Astrocyte (in vitro differentiated cells and primary cell): ENCODE results near the gene XCL1. TPM values are rescaled to one million over a fixed set of nuclear protein-coding genes. Genes with fewer than 3 reads are reported as not detected.

Source experiments
- DNase-seq: peaks from one replicate; pipeline ENCODE4 v3.0.0-alpha.2; 2010; ENCODE audit warnings: low read depth
- FAIRE-seq: peaks from 2 replicates; lab custom pipeline; 2011; peaks lifted over from hg19 to GRCh38; lab: Jason Lieb, UNC
- H2AFZ ChIP-seq: 2 replicates; pipeline ENCODE4 v1.6.0; 2012; ENCODE audit warnings: low read depth, low read length, inconsistent platforms
- H3K27ac ChIP-seq: 2 replicates; pipeline ENCODE4 v1.5.1; 2011; ENCODE audit warnings: low read depth, low read length, inconsistent platforms
- H3K27me3 ChIP-seq: 2 replicates; pipeline ENCODE4 v1.6.0; 2011; ENCODE audit warnings: low read length, inconsistent platforms; ENCODE audit not compliant: insufficient read depth
- H3K36me3 ChIP-seq: 2 replicates; pipeline ENCODE4 v1.5.1; 2011; ENCODE audit warnings: low read length, inconsistent platforms; ENCODE audit not compliant: insufficient read depth
- H3K4me1 ChIP-seq: 2 replicates; pipeline ENCODE4 v1.5.1; 2011; ENCODE audit warnings: low read length, inconsistent platforms; ENCODE audit not compliant: insufficient read depth
- H3K4me2 ChIP-seq: 2 replicates; pipeline ENCODE4 v1.6.0; 2012; ENCODE audit warnings: low read length, inconsistent platforms
- H3K4me3 ChIP-seq: 2 replicates; pipeline ENCODE4 v1.5.1; 2011; ENCODE audit warnings: low read depth, mild to moderate bottlenecking, low read length, inconsistent platforms; ENCODE audit not compliant: insufficient read depth
- H3K79me2 ChIP-seq: 2 replicates; pipeline ENCODE4 v1.6.0; 2012; ENCODE audit warnings: mild to moderate bottlenecking, low read length, inconsistent platforms; ENCODE audit not compliant: insufficient read depth
- H3K9ac ChIP-seq: 2 replicates; pipeline ENCODE4 v1.6.0; 2012; ENCODE audit warnings: mild to moderate bottlenecking, low read length, inconsistent platforms
- H3K9me3 ChIP-seq: 2 replicates; pipeline ENCODE4 v1.5.1; 2012; ENCODE audit warnings: low read depth, mild to moderate bottlenecking, low read length, inconsistent platforms; ENCODE audit not compliant: insufficient read depth
- H4K20me1 ChIP-seq: 2 replicates; pipeline ENCODE4 v1.6.0; 2012; ENCODE audit warnings: low read length, inconsistent platforms; ENCODE audit not compliant: insufficient read depth
- H3K27ac Mint-ChIP-seq: one replicate; pipeline ENCODE4 v1.8.0; 2021; ENCODE audit warnings: mild to moderate bottlenecking, mixed read lengths; ENCODE audit not compliant: unreplicated experiment
- H3K27me3 Mint-ChIP-seq: one replicate; pipeline ENCODE4 v1.8.0; 2021; ENCODE audit warnings: low read depth, mixed read lengths; ENCODE audit not compliant: unreplicated experiment
- H3K36me3 Mint-ChIP-seq: one replicate; pipeline ENCODE4 v1.8.0; 2021; ENCODE audit warnings: low read depth, mixed read lengths; ENCODE audit not compliant: unreplicated experiment
- H3K4me1 Mint-ChIP-seq: one replicate; pipeline ENCODE4 v1.8.0; 2021; ENCODE audit warnings: low read depth, mixed read lengths; ENCODE audit not compliant: unreplicated experiment
- H3K4me3 Mint-ChIP-seq: one replicate; pipeline ENCODE4 v1.8.0; 2021; ENCODE audit warnings: mild to moderate bottlenecking, moderate library complexity, mixed read lengths; ENCODE audit not compliant: unreplicated experiment
- H3K9me3 Mint-ChIP-seq: one replicate; pipeline ENCODE4 v1.8.0; 2021; ENCODE audit warnings: mild to moderate bottlenecking, mixed read lengths; ENCODE audit not compliant: unreplicated experiment
- CTCF ChIP-seq: IDR thresholded peaks from 2 replicates; pipeline ENCODE4 v1.5.1; 2011; ENCODE audit warnings: low read depth, mild to moderate bottlenecking, inconsistent platforms, low read length, moderate library complexity; ENCODE audit not compliant: insufficient read depth
- EZH2 ChIP-seq: IDR thresholded peaks from 2 replicates; pipeline ENCODE4 v1.6.1; 2012; ENCODE audit warnings: mild to moderate bottlenecking, low read length, inconsistent platforms; ENCODE audit not compliant: insufficient read depth
- total RNA-seq: library from RNA; stranded (reverse); gene quantifications from 2 replicates; pipeline ENCODE4 v1.2.1, GENCODE V29; 2021

The XCL1 gene
- total RNA-seq, 1 donor from 2014 or later: not detected

- no peak overlapping the region for H3K4me3 Mint-ChIP-seq
- FAIRE-seq (no peak), DNase-seq (no peak)
- Histone ChIP-seq H3K9me3 (no peaks in the 10 kb centered on the region), H3K27ac (no peak overlapping the region), H3K27me3 (no peaks in the 10 kb centered on the region), H2AFZ (no peak overlapping the region), H3K4me3 (no peak overlapping the region), H4K20me1 (no peaks in the 10 kb centered on the region), H3K4me1 (no peaks in the 10 kb centered on the region), H3K36me3 (no peaks in the 10 kb centered on the region), H3K4me2 (no peak overlapping the region), H3K9ac (no peak overlapping the region), H3K79me2 (no peaks in the 10 kb centered on the region)
- no peaks in the 10 kb centered on the region for H3K36me3 Mint-ChIP-seq
- TF ChIP-seq EZH2 (no peak), CTCF (no peak)
- peaks cover 8% of the 10 kb centered on the region for H3K4me1 Mint-ChIP-seq
- no peaks in the 10 kb centered on the region for H3K9me3 Mint-ChIP-seq
- H3K27me3 Mint-ChIP-seq: peaks cover 7% of the 10 kb centered on the region
- H3K27ac Mint-ChIP-seq: no peak overlapping the region
Measured at GRCh38 chr1:168560370-168560769, 16.0 kb upstream of the XCL1 start.

GRCh38 chr1:168561989-168562388 is 14.4 kb upstream of the XCL1 start:
- no peaks in the 10 kb centered on the region for H3K9me3 Mint-ChIP-seq
- Histone ChIP-seq H3K9ac (no peak overlapping the region), H3K27ac (no peak overlapping the region), H3K27me3 (no peaks in the 10 kb centered on the region), H4K20me1 (no peaks in the 10 kb centered on the region), H3K4me3 (no peak overlapping the region), H3K79me2 (no peaks in the 10 kb centered on the region), H3K4me2 (no peak overlapping the region), H3K9me3 (no peaks in the 10 kb centered on the region), H2AFZ (no peak overlapping the region), H3K4me1 (no peaks in the 10 kb centered on the region), H3K36me3 (no peaks in the 10 kb centered on the region)
- H3K4me3 Mint-ChIP-seq: no peak overlapping the region
- FAIRE-seq (no peak), DNase-seq (no peak)
- no peak for TF ChIP-seq EZH2
- peaks cover 8% of the 10 kb centered on the region for H3K4me1 Mint-ChIP-seq
- H3K36me3 Mint-ChIP-seq: no peaks in the 10 kb centered on the region
- H3K27me3 Mint-ChIP-seq: peaks cover 7% of the 10 kb centered on the region
- no peak overlapping the region for H3K27ac Mint-ChIP-seq

- Histone ChIP-seq H3K79me2 (no peaks in the 10 kb centered on the region), H3K4me1 (no peaks in the 10 kb centered on the region), H3K4me2 (no peak overlapping the region), H4K20me1 (no peaks in the 10 kb centered on the region), H2AFZ (no peak overlapping the region), H3K4me3 (no peak overlapping the region), H3K9ac (no peak overlapping the region), H3K27me3 (no peaks in the 10 kb centered on the region), H3K36me3 (no peaks in the 10 kb centered on the region), H3K27ac (no peak overlapping the region), H3K9me3 (no peaks in the 10 kb centered on the region)
- no peak for DNase-seq
- Mint-ChIP-seq H3K9me3 (no peaks in the 10 kb centered on the region), H3K4me1 (no peaks in the 10 kb centered on the region), H3K4me3 (no peak overlapping the region), H3K27ac (no peak overlapping the region), H3K27me3 (peaks cover 4% of the 10 kb centered on the region), H3K36me3 (no peaks in the 10 kb centered on the region)
- FAIRE-seq: no peak
- TF ChIP-seq EZH2 (no peak), CTCF (no peak)
Measured at GRCh38 chr1:168565825-168566224, 10.6 kb upstream of the XCL1 start.
